Measurements from ENCODE around the gene GSTA4. TPM values are rescaled to one million over a fixed set of nuclear protein-coding genes. Genes with fewer than 3 reads are reported as not detected.

GSTA4 gene
- total and polyA plus RNA-seq, 7 donors = 4.8 to 20.1 (median 12.8) TPM

GRCh38 chr6:53042112-53042511 lies 47.0 kb upstream of the GSTA4 start:
- WGBS, 3 donors = 49 to 59% (median 53%) methylated on average over 4 of the region's 4 CpGs
- intact Hi-C loops (cut with DNase I) = loop anchor here in 1 of 2 donors (5.0 kb wide), 1 partner anchor 45 kb away; the partner anchor contains the start of gene GSTA4
- Histone ChIP-seq H3K27me3 (ENCODE audit: insufficient read depth in 3 of 3, low read length in 2 of 3) (no peaks in the 10 kb centered on the region), H3K27ac (peak overlapping the region; percentile 42), H3K9me3 (no peaks in the 10 kb centered on the region), H3K36me3 (ENCODE audit: insufficient read depth in 1 of 2, low read depth in 1 of 2) (peaks cover 6 to 43% of the 10 kb centered on the region in 2 donors), H3K4me3 (no peak overlapping the region), H3K4me1 (peaks cover 29% of the 10 kb centered on the region)
- TF ChIP-seq CTCF (IDR thresholded peaks at IDR 0.05) = no peak
- DNase-seq = no peak
- peak; percentile 59 to 70 (median 68) for ATAC-seq

GRCh38 chr6:53041356-53041755 lies 46.3 kb upstream of the GSTA4 start:
- no peak for ATAC-seq
- no peaks in the 10 kb centered on the region for H3K27me3 ChIP-seq (ENCODE audit: insufficient read depth in 3 of 3, low read length in 2 of 3)
- intact Hi-C loops (cut with DNase I) = loop anchor here in 1 of 2 donors (5.0 kb wide), 1 partner anchor 44 kb away; the partner anchor contains the start of gene GSTA4

GRCh38 chr6:53038596-53038995 lies 43.5 kb upstream of the GSTA4 start:
- H3K4me3 ChIP-seq = no peak overlapping the region
- ATAC-seq (no peak), DNase-seq (no peak)
- peaks cover 6 to 59% of the 10 kb centered on the region in 2 donors for H3K36me3 ChIP-seq (ENCODE audit: insufficient read depth in 1 of 2, low read depth in 1 of 2)
- no peak overlapping the region for H3K27ac ChIP-seq
- intact Hi-C loops (cut with DNase I) = loop anchor here in 1 of 2 donors (5.0 kb wide), 1 partner anchor 41 kb away; the partner anchor contains the start of gene GSTA4
- no peaks in the 10 kb centered on the region for H3K9me3 ChIP-seq
- no peaks in the 10 kb centered on the region for H3K27me3 ChIP-seq (ENCODE audit: insufficient read depth in 3 of 3, low read length in 2 of 3)
- H3K4me1 ChIP-seq = peaks cover 31% of the 10 kb centered on the region
- TF ChIP-seq CTCF (IDR thresholded peaks at IDR 0.05) = no peak

More at GRCh38 chr6:53041356-53041755, 46.3 kb upstream of the GSTA4 start:
- Histone ChIP-seq H3K4me1 (peaks cover 29% of the 10 kb centered on the region), H3K27ac (no peak overlapping the region), H3K9me3 (no peaks in the 10 kb centered on the region), H3K36me3 (ENCODE audit: insufficient read depth in 1 of 2, low read depth in 1 of 2) (peaks cover 6 to 49% of the 10 kb centered on the region in 2 donors), H3K4me3 (no peak overlapping the region)
- TF ChIP-seq CTCF (IDR thresholded peaks at IDR 0.05) = no peak
- 85 to 91% (median 88%) methylated on average over 4 of the region's 4 CpGs for WGBS, 3 donors
- no peak for DNase-seq

- Histone ChIP-seq H3K36me3 (ENCODE audit: insufficient read depth in 1 of 2, low read depth in 1 of 2) (peaks cover 6 to 61% of the 10 kb centered on the region in 2 donors), H3K27me3 (ENCODE audit: insufficient read depth in 3 of 3, low read length in 2 of 3) (no peaks in the 10 kb centered on the region), H3K27ac (no peak overlapping the region), H3K4me3 (no peak overlapping the region), H3K9me3 (no peaks in the 10 kb centered on the region), H3K4me1 (peaks cover 33% of the 10 kb centered on the region)
- no peak for TF ChIP-seq CTCF (IDR thresholded peaks at IDR 0.05)
- intact Hi-C loops (cut with DNase I) = loop anchor here in 1 of 2 donors (5.0 kb wide), 1 partner anchor 41 kb away; the partner anchor contains the start of gene GSTA4
- DNase-seq (no peak), ATAC-seq (no peak)
- 30 to 69% (median 34%) methylated on average over 1 of the region's 1 CpG for WGBS, 3 donors
Observed at GRCh38 chr6:53038141-53038540, 43.1 kb upstream of the GSTA4 start.

All from psoas muscle (tissue), 8 donors.